ENCODE results near the gene PARP9.

GRCh38 chr3:122548076-122548475 lies 16.0 kb downstream of the PARP9 start:
- TF ChIP-seq CTCF (IDR thresholded peaks at IDR 0.05) (no peak), POLR2A (IDR thresholded peaks at IDR 0.05) (no peak)
